ENCODE data around the gene PLA2G6.
"Not testable (repeated sequence)": the region's sequence is repeated elsewhere in the genome, so short reads cannot be mapped to it uniquely, and the experiment has no call there.

PLA2G6 gene

DNA sequence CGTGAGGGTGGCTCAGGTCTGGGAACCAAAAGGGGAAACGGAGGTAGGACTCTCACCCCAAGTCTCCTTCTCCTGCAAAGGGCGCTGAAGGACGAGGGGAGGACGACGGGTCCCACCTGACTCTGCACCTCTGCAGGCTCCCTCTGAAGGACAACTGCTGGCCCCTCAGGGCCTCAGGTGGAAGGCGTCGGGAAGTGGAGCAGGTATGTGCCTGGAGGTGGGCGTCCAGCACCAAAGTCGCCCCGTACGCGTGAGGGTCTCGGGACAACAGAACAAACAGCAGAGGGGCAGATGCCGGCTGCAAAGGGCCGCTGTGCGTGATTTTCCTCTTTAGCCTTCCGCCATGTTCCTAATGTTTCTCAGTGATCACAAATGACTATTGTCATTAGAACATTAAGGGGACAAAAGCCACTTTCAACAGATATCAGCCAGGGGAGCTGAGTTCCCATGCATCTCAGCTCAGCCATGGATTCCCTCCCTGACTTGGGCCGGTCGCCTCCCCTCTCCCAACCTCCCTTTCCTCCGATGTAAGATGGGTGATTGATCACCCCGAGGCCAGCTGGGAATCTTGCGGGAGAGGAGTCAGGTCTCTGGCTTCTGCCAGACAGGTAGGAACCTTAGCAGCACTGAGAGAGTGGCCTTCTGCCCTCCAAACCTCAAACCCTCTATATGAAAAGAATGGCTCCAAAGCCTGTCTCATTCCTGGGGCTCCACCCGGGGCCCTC lies 98.5 kb downstream of the PLA2G6 start:
- no peak for DNase-seq (ENCODE audit: low spot score)

- DNase-seq (ENCODE audit: low spot score): no peak
Observed at GRCh38 chr22:38081941-38082828, 99.4 kb downstream of the PLA2G6 start.

DNA sequence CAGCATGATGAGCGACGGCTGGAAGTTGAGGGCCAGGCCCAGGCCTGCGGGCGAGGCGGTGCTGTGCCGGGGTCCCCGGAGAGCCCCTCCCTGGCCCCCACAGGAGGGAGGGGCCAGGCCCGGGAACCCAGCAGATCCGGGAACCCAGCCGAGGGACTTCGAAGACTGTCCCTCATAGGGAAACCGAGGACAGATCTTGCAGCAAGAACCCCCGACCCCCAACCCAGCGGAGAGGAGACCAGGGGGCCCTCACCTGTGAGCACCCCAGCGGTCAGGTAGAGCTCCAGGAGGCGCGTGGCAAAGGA lies 100.0 kb downstream of the PLA2G6 start:
- DNase-seq (ENCODE audit: low spot score): no peak

DNA sequence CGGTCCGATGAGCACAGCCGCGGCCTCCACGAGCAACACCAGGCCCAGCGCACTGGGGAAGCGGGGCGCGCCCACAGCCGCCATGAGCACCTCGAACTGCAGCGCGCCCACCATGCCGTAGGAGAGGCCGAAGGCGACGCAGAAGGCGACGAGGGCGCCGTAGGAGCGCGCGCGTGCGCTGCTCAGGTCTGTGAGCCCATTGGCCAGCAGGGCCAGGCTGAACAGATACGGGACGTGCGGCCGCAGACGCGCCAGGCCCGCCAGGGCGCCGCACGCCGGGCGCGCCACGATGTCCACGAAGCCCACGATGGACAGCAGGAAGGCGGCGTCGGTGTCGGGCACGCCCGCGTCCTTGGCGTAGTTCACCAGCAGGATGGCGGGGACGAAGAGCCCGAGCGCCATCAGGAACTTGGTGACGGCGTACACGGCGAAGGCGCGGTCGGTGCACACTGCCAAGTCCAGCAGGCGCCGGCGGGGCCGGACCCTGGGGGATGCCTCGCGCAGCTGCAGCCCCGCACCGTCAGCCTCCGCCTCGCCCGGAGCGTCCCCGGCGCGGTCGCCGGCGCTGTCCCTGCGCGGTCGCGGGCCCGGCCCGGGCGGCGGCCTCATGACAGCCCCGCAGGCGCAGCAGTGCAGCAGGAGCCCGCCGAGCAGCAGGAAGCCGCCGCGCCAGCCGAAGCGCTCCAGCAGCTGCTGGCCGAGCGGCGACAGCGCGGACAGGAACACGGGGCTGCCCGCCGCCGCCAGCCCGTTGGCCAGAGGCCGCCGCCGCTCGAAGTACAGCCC lies 100.6 kb downstream of the PLA2G6 start:
- DNase-seq (ENCODE audit: low spot score): no peak

DNA sequence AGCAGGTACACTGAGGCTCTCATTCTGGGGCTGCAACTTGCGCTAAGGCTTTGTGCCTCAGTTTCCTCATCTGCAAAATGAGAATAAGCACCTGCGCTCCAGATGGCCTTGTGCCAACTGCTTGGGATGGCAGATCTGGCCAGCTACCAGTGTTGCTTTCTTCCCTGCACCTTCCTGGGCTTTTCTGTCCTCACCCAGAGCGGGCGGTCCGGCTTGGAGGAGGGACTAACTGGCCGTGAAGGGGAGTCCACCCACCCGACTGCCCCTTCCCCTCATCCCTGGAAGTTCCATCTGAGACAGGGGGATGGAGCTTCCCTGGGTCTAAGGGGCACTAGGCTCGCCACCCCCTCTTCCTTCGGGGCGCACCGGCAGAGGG lies 101.2 kb downstream of the PLA2G6 start:
- no peak for DNase-seq (ENCODE audit: low spot score)

DNA sequence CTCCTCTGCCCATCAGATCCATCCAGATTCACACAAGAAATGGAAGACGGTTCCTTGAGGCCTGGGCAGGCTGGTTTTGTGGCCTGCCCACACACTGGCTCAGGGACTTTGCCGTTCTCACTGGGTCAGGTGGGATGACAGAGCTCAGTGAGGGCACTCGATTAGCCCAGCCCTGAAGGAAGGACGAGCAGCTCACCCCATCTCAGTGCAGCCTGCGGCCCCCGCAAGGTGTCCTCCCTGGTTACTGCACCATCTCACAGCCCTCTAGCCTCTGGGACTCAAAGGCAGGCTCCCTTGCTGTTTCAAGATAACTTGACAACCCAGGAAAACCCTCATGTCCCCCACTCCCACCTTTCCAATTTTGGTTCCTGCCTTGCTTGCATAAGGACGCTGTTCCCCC lies 101.8 kb downstream of the PLA2G6 start:
- DNase-seq (ENCODE audit: low spot score): no peak

DNA sequence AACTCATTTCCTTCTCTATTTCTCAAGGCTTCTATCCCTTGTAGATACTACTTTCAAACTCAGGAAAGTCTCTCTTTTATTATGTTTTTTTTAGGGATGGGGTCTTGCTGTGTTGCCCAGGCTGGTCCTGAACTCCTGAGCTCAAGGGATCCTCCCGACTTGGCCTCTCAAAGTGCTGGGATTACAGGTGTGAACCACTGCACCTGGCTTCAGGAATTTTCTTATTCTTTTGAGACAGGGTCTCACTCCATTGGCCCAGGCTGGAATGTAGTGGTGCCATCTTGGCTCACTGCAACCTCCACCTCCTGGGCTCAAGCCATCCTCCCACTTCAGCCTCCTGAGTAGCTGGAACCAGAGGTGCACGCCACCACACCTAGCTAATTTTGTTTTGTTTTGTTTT lies 102.4 kb downstream of the PLA2G6 start:
- not testable (repeated sequence) for DNase-seq (ENCODE audit: low spot score)

GRCh38 chr22:38078046-38078840 lies 103.4 kb downstream of the PLA2G6 start:
- no peak for DNase-seq (ENCODE audit: low spot score)

- DNase-seq (ENCODE audit: low spot score): no peak
Observed at GRCh38 chr22:38077595-38077994, 104.0 kb downstream of the PLA2G6 start.

DNA sequence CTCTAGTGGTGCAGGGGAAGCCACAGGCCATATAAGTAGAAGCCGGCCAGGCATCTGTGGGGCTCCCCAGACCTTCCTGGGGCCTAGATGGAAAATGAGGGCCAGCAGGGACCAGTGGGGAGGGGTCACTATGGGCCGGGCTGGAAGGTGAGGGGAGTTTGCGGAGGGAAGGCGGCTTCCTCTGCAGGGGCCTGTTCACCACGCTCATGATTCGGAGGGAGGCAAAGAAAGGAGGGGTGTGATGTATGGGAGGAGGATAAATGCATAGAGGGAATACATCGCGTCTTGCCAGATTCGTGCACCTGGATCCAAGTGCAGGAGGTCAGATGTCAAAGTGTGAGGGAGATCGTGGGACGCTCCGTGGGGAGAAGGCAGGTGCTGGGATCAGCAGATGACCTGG lies 104.5 kb downstream of the PLA2G6 start:
- DNase-seq (ENCODE audit: low spot score): no peak

DNA sequence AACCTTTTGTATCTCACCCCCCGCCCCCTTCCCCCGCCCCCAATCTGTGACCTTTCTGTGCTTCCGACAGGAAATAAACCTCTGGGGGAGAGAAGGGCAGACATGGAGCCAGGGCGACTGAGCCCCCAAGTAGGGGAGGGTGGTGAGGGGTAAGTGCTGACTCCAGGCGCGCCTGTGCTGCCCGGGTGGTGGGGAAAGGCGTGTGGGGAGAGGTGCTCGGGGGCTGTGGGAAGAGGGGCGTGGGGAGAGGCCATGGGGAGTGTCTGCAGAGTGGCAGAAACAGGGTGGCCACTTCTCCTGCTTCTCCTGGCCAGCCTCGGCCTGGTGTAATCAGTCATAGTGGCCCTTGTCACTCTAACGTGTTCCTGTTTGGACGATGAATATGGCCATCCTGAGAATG lies 105.7 kb downstream of the PLA2G6 start:
- DNase-seq (ENCODE audit: low spot score): no peak

- no peak for DNase-seq (ENCODE audit: low spot score)
Observed at GRCh38 chr22:38075105-38075825, 106.4 kb downstream of the PLA2G6 start.

DNA sequence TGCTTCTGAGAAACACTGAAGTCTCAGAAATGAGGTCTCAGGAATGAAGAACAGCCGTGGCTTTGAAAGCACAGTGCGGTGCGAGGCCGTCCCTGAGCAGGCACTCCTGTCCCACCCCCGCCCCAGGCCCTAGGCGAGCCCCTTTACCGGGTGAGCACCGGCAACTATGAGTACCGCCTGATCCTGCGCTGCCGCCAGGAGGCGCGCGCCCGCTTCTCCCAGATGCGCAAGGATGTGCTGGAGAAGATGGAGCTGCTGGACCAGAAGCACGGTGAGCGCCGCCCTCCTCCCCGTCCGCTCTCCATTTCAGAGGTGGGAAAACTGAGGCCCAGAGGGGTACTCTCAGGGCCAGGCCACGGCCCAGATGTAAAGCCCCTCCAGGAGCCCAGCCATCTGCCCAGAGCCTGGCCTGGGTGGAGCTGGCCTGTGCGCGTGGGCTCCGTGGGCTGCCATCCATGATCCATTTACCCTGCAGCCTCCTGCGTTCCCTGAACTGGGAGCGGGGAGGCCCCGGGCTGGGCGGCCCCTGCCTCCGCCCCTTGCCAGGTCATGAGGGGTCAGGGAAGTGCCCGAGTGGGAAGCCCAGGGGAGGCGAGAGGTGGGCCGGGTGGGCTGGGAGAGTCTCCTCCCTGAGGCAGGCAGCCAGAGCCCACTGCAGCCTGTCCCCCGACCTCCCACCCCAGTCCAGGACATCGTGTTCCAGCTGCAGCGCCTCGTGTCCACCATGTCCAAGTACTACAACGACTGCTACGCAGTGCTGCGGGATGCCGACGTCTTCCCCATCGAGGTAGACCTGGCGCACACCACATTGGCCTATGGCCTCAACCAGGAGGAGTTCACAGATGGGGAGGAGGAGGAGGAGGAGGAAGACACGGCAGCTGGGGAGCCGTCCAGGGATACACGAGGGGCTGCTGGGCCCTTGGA lies 107.2 kb downstream of the PLA2G6 start:
- no peak for DNase-seq (ENCODE audit: low spot score)

DNA sequence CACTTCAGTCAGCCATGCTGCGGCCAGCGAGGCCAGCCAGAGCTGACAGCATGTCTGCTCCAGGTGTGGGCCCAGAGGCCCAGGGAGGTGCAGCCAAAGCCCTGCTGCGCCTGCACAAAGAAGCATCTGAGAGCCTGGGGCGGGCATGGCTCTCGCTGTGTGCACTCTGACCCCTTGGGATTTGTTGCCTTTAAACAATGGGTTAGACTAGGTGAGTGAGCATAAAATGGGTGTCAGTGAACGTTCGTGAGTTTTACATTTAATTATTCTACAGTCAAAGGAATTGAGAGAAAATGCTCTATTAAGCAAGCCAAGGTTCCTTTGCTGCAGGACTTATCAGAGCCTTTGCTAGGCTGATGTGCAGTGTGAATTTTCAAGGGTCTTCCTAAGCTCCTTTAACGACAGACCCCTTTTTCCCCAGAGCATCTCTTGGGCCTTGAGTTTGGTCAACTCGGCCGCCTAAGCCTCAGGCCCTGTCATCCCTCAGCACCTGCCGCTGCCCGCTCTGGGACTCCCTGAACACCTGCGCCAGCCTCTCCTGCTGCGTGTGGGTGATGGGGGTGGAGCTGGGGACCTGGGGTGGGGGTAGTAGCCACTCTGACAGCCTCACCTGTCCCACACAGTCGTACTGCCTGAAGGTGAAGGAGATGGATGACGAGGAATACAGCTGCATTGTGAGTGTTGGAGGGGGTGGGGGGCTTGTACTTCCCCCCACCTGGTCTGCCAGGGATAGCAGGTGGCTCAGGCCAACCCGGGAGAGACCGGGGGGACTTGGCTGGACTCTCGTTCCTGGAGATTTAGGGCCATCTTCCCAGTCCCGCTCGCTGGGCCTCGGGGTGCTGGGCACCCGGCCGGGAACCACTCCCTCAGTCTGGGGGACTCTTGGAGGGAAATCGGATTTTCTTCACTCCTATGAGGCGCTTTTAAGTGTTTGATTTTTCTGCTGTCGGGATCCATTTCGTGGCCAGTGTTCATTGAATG lies 108.2 kb downstream of the PLA2G6 start:
- no peak for DNase-seq (ENCODE audit: low spot score)

DNA sequence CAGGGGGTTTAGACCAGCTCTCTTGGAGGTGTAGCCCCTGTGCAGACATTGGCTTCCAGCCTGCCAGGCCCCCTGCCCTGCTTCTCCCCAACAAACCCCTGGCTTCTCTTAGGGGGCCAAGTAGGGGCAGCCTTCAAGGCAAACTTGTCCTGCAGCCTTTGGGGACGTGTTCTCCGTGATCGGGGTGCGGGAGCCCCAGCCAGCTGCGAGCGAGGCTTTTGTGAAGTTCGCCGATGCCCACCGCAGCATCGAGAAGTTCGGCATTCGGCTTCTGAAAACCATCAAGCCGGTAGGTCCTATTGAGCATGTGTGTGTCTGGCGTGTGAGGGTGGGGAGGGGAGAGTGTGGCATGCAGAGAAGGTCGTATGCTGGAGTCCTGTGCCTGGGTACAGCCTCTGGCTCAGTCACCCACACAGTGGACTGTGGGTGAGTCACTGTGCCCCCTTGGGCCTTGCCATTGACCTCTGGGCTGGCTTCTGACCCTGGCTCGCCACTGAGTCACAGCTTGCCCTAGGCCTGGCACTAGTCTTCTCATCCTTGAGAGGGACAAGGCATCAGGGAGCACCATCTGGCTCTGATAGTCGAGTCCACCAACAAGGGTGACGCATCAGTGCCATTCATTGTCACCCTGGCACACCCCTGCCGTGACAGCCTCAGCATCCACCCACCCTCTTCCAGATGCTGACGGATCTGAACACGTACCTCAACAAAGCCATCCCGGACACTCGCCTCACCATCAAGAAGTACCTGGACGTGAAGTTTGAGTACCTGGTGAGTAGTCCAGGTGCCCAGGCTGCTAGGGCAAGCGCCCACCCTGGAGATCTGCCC lies 109.1 kb downstream of the PLA2G6 start:
- no peak for DNase-seq (ENCODE audit: low spot score)

GRCh38 chr22:38071421-38072321 lies 110.0 kb downstream of the PLA2G6 start:
- no peak for DNase-seq (ENCODE audit: low spot score)
